Type B pancreatic cell (in vitro differentiated cells): ENCODE results near the gene HRK. TPM values are rescaled to one million over a fixed set of nuclear protein-coding genes. Genes with fewer than 3 reads are reported as not detected.
A peak's percentile ranks its signal among the peaks of the same experiment; 100 is the strongest.

ENCODE experiments used
- DNase-seq: peaks from one replicate; pipeline ENCODE4 v3.0.0; 2021; ENCODE audit warnings: mixed read lengths; ENCODE audit not compliant: unreplicated experiment; ENCODE audit errors: extremely low spot score
- H3K27ac Mint-ChIP-seq: 2 replicates; pipeline ENCODE4 v1.8.0; 2021; ENCODE audit warnings: mild to moderate bottlenecking, mixed read lengths
- H3K27me3 Mint-ChIP-seq: 2 replicates; pipeline ENCODE4 v1.8.0; 2021; ENCODE audit warnings: mixed read lengths
- H3K36me3 Mint-ChIP-seq: 2 replicates; pipeline ENCODE4 v1.8.0; 2021; ENCODE audit warnings: mixed read lengths
- H3K4me1 Mint-ChIP-seq: one replicate; pipeline ENCODE4 v1.8.0; 2021; ENCODE audit warnings: mixed read lengths; ENCODE audit not compliant: unreplicated experiment
- H3K4me3 Mint-ChIP-seq: 2 replicates; pipeline ENCODE4 v1.8.0; 2021; ENCODE audit warnings: mild to moderate bottlenecking, mixed read lengths
- H3K9me3 Mint-ChIP-seq: 2 replicates; pipeline ENCODE4 v1.8.0; 2021; ENCODE audit warnings: mixed read lengths
- total RNA-seq: library from RNA; stranded (reverse); gene quantifications from 2 replicates; pipeline ENCODE4 v1.2.1, GENCODE V29; 2021; ENCODE audit warnings: low replicate concordance
- TF ChIP-seq, protein P1 (sequence below): fragments of 200-600 bp; sonication (generic); conservative IDR thresholded peaks from 2 replicates; pipeline ENCODE4 v1.5.0; 2021; ENCODE audit warnings: antibody characterized with exemption, mild to moderate bottlenecking

Gene HRK
- total RNA-seq, 1 donor from 2014 or later: 1.9 TPM

DNA sequence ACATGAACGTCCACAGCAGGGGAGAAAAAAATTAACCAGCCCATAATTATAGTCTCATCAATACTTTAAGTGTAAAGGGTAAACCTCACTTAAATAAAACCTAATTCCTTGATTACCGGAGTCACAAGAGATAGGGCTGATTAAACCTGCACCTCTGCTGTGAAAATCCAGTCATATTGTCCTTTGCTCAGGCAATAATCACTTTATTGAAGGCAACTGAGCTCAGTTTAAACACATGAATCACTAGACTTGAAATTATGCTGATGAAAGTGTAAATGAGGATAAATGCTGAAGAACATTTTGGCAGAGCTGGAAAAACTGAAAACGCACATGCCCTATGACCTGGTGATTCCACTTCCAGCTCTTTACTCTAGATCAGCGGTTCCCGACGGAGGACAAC lies 6.7 kb upstream of the HRK start:
- no peak overlapping the region for H3K27ac Mint-ChIP-seq
- H3K4me3 Mint-ChIP-seq: no peak overlapping the region
- TF ChIP-seq, protein P1, sequence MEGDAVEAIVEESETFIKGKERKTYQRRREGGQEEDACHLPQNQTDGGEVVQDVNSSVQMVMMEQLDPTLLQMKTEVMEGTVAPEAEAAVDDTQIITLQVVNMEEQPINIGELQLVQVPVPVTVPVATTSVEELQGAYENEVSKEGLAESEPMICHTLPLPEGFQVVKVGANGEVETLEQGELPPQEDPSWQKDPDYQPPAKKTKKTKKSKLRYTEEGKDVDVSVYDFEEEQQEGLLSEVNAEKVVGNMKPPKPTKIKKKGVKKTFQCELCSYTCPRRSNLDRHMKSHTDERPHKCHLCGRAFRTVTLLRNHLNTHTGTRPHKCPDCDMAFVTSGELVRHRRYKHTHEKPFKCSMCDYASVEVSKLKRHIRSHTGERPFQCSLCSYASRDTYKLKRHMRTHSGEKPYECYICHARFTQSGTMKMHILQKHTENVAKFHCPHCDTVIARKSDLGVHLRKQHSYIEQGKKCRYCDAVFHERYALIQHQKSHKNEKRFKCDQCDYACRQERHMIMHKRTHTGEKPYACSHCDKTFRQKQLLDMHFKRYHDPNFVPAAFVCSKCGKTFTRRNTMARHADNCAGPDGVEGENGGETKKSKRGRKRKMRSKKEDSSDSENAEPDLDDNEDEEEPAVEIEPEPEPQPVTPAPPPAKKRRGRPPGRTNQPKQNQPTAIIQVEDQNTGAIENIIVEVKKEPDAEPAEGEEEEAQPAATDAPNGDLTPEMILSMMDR: no peak
- H3K36me3 Mint-ChIP-seq: no peaks in the 10 kb centered on the region
- no peak for DNase-seq
- no peaks in the 10 kb centered on the region for H3K4me1 Mint-ChIP-seq
- H3K27me3 Mint-ChIP-seq: peaks cover 43% of the 10 kb centered on the region
- H3K9me3 Mint-ChIP-seq: no peaks in the 10 kb centered on the region

- Mint-ChIP-seq H3K27me3 (peaks cover 47% of the 10 kb centered on the region), H3K9me3 (no peaks in the 10 kb centered on the region), H3K4me3 (no peak overlapping the region), H3K36me3 (no peaks in the 10 kb centered on the region), H3K27ac (no peak overlapping the region), H3K4me1 (no peaks in the 10 kb centered on the region)
- DNase-seq: no peak
- TF ChIP-seq, protein P1: no peak
Observed at GRCh38 chr12:116887244-116887643, 6.0 kb upstream of the HRK start.

- Mint-ChIP-seq H3K4me1 (peaks cover 6% of the 10 kb centered on the region), H3K36me3 (no peaks in the 10 kb centered on the region), H3K27me3 (peaks cover 58% of the 10 kb centered on the region), H3K27ac (no peak overlapping the region), H3K4me3 (no peak overlapping the region), H3K9me3 (no peaks in the 10 kb centered on the region)
- TF ChIP-seq, protein P1: no peak
- no peak for DNase-seq
Observed at GRCh38 chr12:116885491-116885890, 4.2 kb upstream of the HRK start.

DNA sequence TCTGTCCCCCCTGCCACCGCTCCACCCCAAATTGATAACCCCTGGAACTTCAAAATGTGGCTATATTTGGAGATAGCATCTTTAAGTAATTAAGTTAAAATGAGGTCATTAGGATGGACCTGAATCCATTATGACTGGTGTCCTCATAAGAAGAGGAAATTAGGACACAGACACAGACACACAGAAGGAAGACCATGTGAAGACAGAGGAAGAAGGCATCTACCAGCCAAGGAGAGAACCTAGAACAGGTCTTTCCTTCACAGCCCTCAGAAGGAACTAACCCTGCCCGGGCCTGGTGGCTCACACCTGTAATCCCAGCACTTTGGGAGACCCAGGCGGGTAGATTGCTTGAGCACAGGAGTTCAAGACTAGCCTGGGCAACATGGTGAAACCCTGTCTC lies 3.6 kb upstream of the HRK start:
- Mint-ChIP-seq H3K27me3 (peaks cover 64% of the 10 kb centered on the region), H3K9me3 (no peaks in the 10 kb centered on the region), H3K36me3 (no peaks in the 10 kb centered on the region), H3K4me3 (no peak overlapping the region), H3K4me1 (peaks cover 12% of the 10 kb centered on the region), H3K27ac (no peak overlapping the region)
- TF ChIP-seq, protein P1: no peak
- no peak for DNase-seq

GRCh38 chr12:116882742-116883141 lies 1.5 kb upstream of the HRK start:
- H3K27ac Mint-ChIP-seq: no peak overlapping the region
- H3K36me3 Mint-ChIP-seq: no peaks in the 10 kb centered on the region
- peaks cover 24% of the 10 kb centered on the region for H3K4me1 Mint-ChIP-seq
- TF ChIP-seq, protein P1: peak; percentile 58
- H3K4me3 Mint-ChIP-seq: peak overlapping the region; percentile 84
- H3K9me3 Mint-ChIP-seq: no peaks in the 10 kb centered on the region
- H3K27me3 Mint-ChIP-seq: peaks cover 78% of the 10 kb centered on the region
- DNase-seq: no peak
